ENCODE data around the gene GULP1. TPM values are rescaled to one million over a fixed set of nuclear protein-coding genes. Genes with fewer than 3 reads are reported as not detected.

GULP1 gene
- total RNA-seq, 1 donor from 2014 or later, result 39.4 TPM

DNA sequence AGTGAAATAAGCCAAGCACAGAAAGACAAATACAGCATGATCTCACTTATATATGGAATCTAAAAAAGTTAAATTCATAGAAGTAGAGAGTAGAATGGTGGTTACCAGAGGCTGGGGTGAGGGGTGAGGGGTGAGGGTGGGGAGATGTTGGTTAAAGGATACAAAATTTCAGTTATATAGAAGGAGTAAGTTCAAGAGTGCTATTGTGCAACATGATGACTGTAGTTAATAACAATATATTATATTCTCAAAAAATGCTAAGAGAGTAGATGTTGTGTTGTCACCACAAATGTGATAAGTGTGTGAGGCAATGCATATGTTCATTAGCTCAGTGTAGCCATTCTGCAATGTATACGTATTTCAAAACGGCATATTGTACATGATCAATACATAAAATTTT is 26.4 kb upstream of the GULP1 start:
- H3K9ac ChIP-seq (ENCODE audit: low read length), result no peak overlapping the region
- H3K4me2 ChIP-seq (ENCODE audit: low read length), result no peak overlapping the region
- H3K9me3 Mint-ChIP-seq (ENCODE audit: unreplicated experiment), result no peaks in the 10 kb centered on the region
- no peaks in the 10 kb centered on the region for H3K36me3 ChIP-seq (ENCODE audit: insufficient read depth, low read length)
- no peak for FAIRE-seq
- no peaks in the 10 kb centered on the region for H3K27me3 Mint-ChIP-seq (ENCODE audit: low read depth, unreplicated experiment)
- H3K27me3 ChIP-seq (ENCODE audit: insufficient read depth, low read length), result no peaks in the 10 kb centered on the region
- TF ChIP-seq, protein P1, sequence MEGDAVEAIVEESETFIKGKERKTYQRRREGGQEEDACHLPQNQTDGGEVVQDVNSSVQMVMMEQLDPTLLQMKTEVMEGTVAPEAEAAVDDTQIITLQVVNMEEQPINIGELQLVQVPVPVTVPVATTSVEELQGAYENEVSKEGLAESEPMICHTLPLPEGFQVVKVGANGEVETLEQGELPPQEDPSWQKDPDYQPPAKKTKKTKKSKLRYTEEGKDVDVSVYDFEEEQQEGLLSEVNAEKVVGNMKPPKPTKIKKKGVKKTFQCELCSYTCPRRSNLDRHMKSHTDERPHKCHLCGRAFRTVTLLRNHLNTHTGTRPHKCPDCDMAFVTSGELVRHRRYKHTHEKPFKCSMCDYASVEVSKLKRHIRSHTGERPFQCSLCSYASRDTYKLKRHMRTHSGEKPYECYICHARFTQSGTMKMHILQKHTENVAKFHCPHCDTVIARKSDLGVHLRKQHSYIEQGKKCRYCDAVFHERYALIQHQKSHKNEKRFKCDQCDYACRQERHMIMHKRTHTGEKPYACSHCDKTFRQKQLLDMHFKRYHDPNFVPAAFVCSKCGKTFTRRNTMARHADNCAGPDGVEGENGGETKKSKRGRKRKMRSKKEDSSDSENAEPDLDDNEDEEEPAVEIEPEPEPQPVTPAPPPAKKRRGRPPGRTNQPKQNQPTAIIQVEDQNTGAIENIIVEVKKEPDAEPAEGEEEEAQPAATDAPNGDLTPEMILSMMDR (IDR thresholded peaks at IDR 0.05; ENCODE audit: insufficient read depth, low read depth, low read length), result no peak
- no peak for TF ChIP-seq EZH2 (IDR thresholded peaks at IDR 0.05; ENCODE audit: insufficient read depth, low read length)
- no peaks in the 10 kb centered on the region for H3K36me3 Mint-ChIP-seq (ENCODE audit: low read depth, unreplicated experiment)
- no peaks in the 10 kb centered on the region for H4K20me1 ChIP-seq (ENCODE audit: insufficient read depth, low read length)
- H3K79me2 ChIP-seq (ENCODE audit: insufficient read depth, low read length), result no peaks in the 10 kb centered on the region
- H3K27ac ChIP-seq (ENCODE audit: low read depth, low read length), result no peak overlapping the region
- no peaks in the 10 kb centered on the region for H3K9me3 ChIP-seq (ENCODE audit: insufficient read depth, low read depth, low read length)
- no peaks in the 10 kb centered on the region for H3K4me1 ChIP-seq (ENCODE audit: insufficient read depth, low read length)
- no peak overlapping the region for H2AFZ ChIP-seq (ENCODE audit: low read depth, low read length)
- no peaks in the 10 kb centered on the region for H3K4me1 Mint-ChIP-seq (ENCODE audit: low read depth, unreplicated experiment)
- H3K4me3 Mint-ChIP-seq (ENCODE audit: unreplicated experiment), result no peak overlapping the region
- H3K27ac Mint-ChIP-seq (ENCODE audit: unreplicated experiment), result no peak overlapping the region
- no peak overlapping the region for H3K4me3 ChIP-seq (ENCODE audit: insufficient read depth, low read depth, low read length)
- DNase-seq (ENCODE audit: low read depth), result no peak

DNA sequence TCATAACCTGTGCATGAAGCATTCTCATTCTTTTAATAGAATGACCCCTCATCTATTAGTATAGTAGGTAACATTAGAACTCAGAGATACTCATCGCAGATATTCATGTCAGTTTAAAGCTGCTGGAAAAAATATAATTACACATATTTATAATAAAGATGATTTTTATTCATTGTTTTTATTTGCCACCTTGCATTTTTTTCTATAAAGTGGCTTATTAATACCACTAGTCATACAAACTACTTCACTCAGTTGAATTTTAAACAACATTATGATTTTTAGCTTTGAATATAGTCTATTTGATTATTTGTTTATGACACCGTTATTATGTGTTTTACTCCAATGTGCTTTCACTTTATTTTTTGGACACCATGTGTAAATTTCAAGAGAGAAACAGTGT is 23.9 kb upstream of the GULP1 start:
- TF ChIP-seq, protein P1 (IDR thresholded peaks at IDR 0.05; ENCODE audit: insufficient read depth, low read depth, low read length), result no peak
- TF ChIP-seq EZH2 (IDR thresholded peaks at IDR 0.05; ENCODE audit: insufficient read depth, low read length), result no peak
- Histone ChIP-seq H3K4me2 (ENCODE audit: low read length) (no peak overlapping the region), H3K4me3 (ENCODE audit: insufficient read depth, low read depth, low read length) (no peak overlapping the region), H3K27me3 (ENCODE audit: insufficient read depth, low read length) (no peaks in the 10 kb centered on the region), H4K20me1 (ENCODE audit: insufficient read depth, low read length) (no peaks in the 10 kb centered on the region), H3K9ac (ENCODE audit: low read length) (no peak overlapping the region), H3K79me2 (ENCODE audit: insufficient read depth, low read length) (no peaks in the 10 kb centered on the region), H2AFZ (ENCODE audit: low read depth, low read length) (no peak overlapping the region), H3K27ac (ENCODE audit: low read depth, low read length) (no peak overlapping the region), H3K4me1 (ENCODE audit: insufficient read depth, low read length) (no peaks in the 10 kb centered on the region), H3K36me3 (ENCODE audit: insufficient read depth, low read length) (no peaks in the 10 kb centered on the region), H3K9me3 (ENCODE audit: insufficient read depth, low read depth, low read length) (no peaks in the 10 kb centered on the region)
- no peaks in the 10 kb centered on the region for H3K9me3 Mint-ChIP-seq (ENCODE audit: unreplicated experiment)
- H3K27ac Mint-ChIP-seq (ENCODE audit: unreplicated experiment), result no peak overlapping the region
- no peaks in the 10 kb centered on the region for H3K36me3 Mint-ChIP-seq (ENCODE audit: low read depth, unreplicated experiment)
- H3K4me1 Mint-ChIP-seq (ENCODE audit: low read depth, unreplicated experiment), result no peaks in the 10 kb centered on the region
- H3K27me3 Mint-ChIP-seq (ENCODE audit: low read depth, unreplicated experiment), result no peaks in the 10 kb centered on the region
- FAIRE-seq (no peak), DNase-seq (ENCODE audit: low read depth) (no peak)
- no peak overlapping the region for H3K4me3 Mint-ChIP-seq (ENCODE audit: unreplicated experiment)

DNA sequence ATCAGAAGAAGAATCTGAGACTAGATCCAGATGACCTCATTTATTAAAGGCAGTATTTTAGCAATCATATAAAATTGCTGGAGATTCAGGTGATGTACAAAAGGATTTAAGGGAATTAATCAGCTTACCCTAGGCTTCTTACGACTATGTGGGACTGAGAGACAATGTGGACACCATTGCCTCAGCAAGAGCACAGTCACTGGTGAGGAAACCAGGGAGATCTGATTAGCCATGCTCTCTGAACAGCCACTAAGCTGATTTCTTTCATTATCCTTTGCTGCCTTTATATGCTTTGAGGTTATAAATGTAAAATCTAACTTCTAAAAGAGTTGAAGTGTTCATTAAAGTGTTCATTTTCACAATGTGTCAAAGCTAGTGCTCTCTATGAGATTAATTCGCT is 22.7 kb upstream of the GULP1 start:
- no peak for DNase-seq (ENCODE audit: low read depth)
- H3K36me3 Mint-ChIP-seq (ENCODE audit: low read depth, unreplicated experiment), result no peaks in the 10 kb centered on the region

More for the DNA sequence above, 22.7 kb upstream of the GULP1 start:
- Histone ChIP-seq H3K4me2 (ENCODE audit: low read length) (no peak overlapping the region), H4K20me1 (ENCODE audit: insufficient read depth, low read length) (no peaks in the 10 kb centered on the region), H2AFZ (ENCODE audit: low read depth, low read length) (no peak overlapping the region), H3K4me1 (ENCODE audit: insufficient read depth, low read length) (no peaks in the 10 kb centered on the region), H3K9ac (ENCODE audit: low read length) (no peak overlapping the region), H3K27me3 (ENCODE audit: insufficient read depth, low read length) (no peaks in the 10 kb centered on the region), H3K36me3 (ENCODE audit: insufficient read depth, low read length) (no peaks in the 10 kb centered on the region), H3K4me3 (ENCODE audit: insufficient read depth, low read depth, low read length) (no peak overlapping the region), H3K79me2 (ENCODE audit: insufficient read depth, low read length) (no peaks in the 10 kb centered on the region), H3K9me3 (ENCODE audit: insufficient read depth, low read depth, low read length) (no peaks in the 10 kb centered on the region), H3K27ac (ENCODE audit: low read depth, low read length) (no peak overlapping the region)
- H3K4me1 Mint-ChIP-seq (ENCODE audit: low read depth, unreplicated experiment), result no peaks in the 10 kb centered on the region
- TF ChIP-seq, protein P1 (IDR thresholded peaks at IDR 0.05; ENCODE audit: insufficient read depth, low read depth, low read length), result no peak
- no peak for TF ChIP-seq EZH2 (IDR thresholded peaks at IDR 0.05; ENCODE audit: insufficient read depth, low read length)
- H3K27ac Mint-ChIP-seq (ENCODE audit: unreplicated experiment), result no peak overlapping the region
- no peaks in the 10 kb centered on the region for H3K9me3 Mint-ChIP-seq (ENCODE audit: unreplicated experiment)
- no peak overlapping the region for H3K4me3 Mint-ChIP-seq (ENCODE audit: unreplicated experiment)
- no peaks in the 10 kb centered on the region for H3K27me3 Mint-ChIP-seq (ENCODE audit: low read depth, unreplicated experiment)
- no peak for FAIRE-seq

Data from astrocyte (in vitro differentiated cells and primary cell).